Measurements from ENCODE around the gene PTPRN2.

PTPRN2 gene

GRCh38 chr7:158017111-158018097 is 570.2 kb downstream of the PTPRN2 start:
- no peak for TF ChIP-seq CTCF (IDR thresholded peaks at IDR 0.05; ENCODE audit: control insufficient read depth, extremely low read depth, insufficient read depth)
- no peak overlapping the region for H3K4me3 ChIP-seq (ENCODE audit: low read depth, low read length)
- no peak for DNase-seq (ENCODE audit: low read depth)

GRCh38 chr7:158016180-158017097 is 571.2 kb downstream of the PTPRN2 start:
- no peak for DNase-seq (ENCODE audit: low read depth)
- H3K4me3 ChIP-seq (ENCODE audit: low read depth, low read length) = no peak overlapping the region
- TF ChIP-seq CTCF (IDR thresholded peaks at IDR 0.05; ENCODE audit: control insufficient read depth, extremely low read depth, insufficient read depth) = no peak

GRCh38 chr7:158015403-158016179 is 572.0 kb downstream of the PTPRN2 start:
- H3K4me3 ChIP-seq (ENCODE audit: low read depth, low read length) = no peak overlapping the region
- no peak for DNase-seq (ENCODE audit: low read depth)
- no peak for TF ChIP-seq CTCF (IDR thresholded peaks at IDR 0.05; ENCODE audit: control insufficient read depth, extremely low read depth, insufficient read depth)

- H3K4me3 ChIP-seq (ENCODE audit: low read depth, low read length) = no peak overlapping the region
- no peak for DNase-seq (ENCODE audit: low read depth)
- TF ChIP-seq CTCF (IDR thresholded peaks at IDR 0.05; ENCODE audit: control insufficient read depth, extremely low read depth, insufficient read depth) = no peak
Measured at GRCh38 chr7:158014976-158015375, 572.6 kb downstream of the PTPRN2 start.

GRCh38 chr7:158013085-158013668 is 574.4 kb downstream of the PTPRN2 start:
- no peak overlapping the region for H3K4me3 ChIP-seq (ENCODE audit: low read depth, low read length)
- DNase-seq (ENCODE audit: low read depth) = no peak
- TF ChIP-seq CTCF (IDR thresholded peaks at IDR 0.05; ENCODE audit: control insufficient read depth, extremely low read depth, insufficient read depth) = no peak

- no peak for DNase-seq (ENCODE audit: low read depth)
- H3K4me3 ChIP-seq (ENCODE audit: low read depth, low read length) = no peak overlapping the region
- no peak for TF ChIP-seq CTCF (IDR thresholded peaks at IDR 0.05; ENCODE audit: control insufficient read depth, extremely low read depth, insufficient read depth)
Measured at GRCh38 chr7:158011941-158012340, 575.7 kb downstream of the PTPRN2 start.

Data from LNCaP clone FGC (cell line).